Measurements from ENCODE around the gene BCOR.

DNA sequence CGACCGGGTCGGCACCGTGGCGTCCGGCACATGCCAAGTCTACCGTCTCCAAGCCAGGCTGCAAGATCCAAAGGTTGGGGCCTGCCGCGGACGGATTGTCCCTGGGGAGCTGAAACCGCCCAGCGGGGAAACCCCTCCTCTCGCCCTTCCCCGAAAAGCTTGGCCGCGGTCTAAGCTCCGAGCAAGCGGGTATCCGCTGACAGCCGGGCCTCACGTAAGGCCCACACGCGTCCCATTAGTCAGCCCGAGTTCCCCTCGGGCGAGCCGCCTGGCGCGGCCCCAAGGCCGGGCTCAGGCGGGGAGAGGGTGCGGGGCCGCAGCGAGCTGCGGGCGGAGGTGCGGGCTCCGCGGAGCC, 6.8 kb upstream of the BCOR start:
- TF ChIP-seq ARNTL (CRISPR knock-in tag; IDR thresholded peaks at IDR 0.05; ENCODE audit: borderline replicate concordance, low read depth) (no peak), ZNF8 (CRISPR knock-in tag; IDR thresholded peaks at IDR 0.05) (no peak), TCF4 (CRISPR knock-in tag; IDR thresholded peaks at IDR 0.05; ENCODE audit: borderline replicate concordance) (no peak), ISL1 (CRISPR knock-in tag; IDR thresholded peaks at IDR 0.05) (no peak), SNAI2 (CRISPR knock-in tag; IDR thresholded peaks at IDR 0.05) (no peak), PPARA (CRISPR knock-in tag; IDR thresholded peaks at IDR 0.05; ENCODE audit: borderline replicate concordance) (no peak), TOX (CRISPR knock-in tag; IDR thresholded peaks at IDR 0.05; ENCODE audit: borderline replicate concordance) (no peak), RARB (CRISPR knock-in tag; IDR thresholded peaks at IDR 0.05) (no peak), OSR1 (CRISPR knock-in tag; IDR thresholded peaks at IDR 0.05) (no peak), TSHZ2 (CRISPR knock-in tag; IDR thresholded peaks at IDR 0.05) (no peak)
- TF ChIP-seq, protein P1, sequence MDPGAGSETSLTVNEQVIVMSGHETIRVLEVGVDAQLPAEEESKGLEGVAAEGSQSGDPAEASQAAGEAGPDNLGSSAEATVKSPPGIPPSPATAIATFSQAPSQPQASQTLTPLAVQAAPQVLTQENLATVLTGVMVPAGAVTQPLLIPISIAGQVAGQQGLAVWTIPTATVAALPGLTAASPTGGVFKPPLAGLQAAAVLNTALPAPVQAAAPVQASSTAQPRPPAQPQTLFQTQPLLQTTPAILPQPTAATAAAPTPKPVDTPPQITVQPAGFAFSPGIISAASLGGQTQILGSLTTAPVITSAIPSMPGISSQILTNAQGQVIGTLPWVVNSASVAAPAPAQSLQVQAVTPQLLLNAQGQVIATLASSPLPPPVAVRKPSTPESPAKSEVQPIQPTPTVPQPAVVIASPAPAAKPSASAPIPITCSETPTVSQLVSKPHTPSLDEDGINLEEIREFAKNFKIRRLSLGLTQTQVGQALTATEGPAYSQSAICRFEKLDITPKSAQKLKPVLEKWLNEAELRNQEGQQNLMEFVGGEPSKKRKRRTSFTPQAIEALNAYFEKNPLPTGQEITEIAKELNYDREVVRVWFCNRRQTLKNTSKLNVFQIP (CRISPR knock-in tag; IDR thresholded peaks at IDR 0.05; ENCODE audit: borderline replicate concordance, low read depth), result no peak
- TF ChIP-seq, protein P2, sequence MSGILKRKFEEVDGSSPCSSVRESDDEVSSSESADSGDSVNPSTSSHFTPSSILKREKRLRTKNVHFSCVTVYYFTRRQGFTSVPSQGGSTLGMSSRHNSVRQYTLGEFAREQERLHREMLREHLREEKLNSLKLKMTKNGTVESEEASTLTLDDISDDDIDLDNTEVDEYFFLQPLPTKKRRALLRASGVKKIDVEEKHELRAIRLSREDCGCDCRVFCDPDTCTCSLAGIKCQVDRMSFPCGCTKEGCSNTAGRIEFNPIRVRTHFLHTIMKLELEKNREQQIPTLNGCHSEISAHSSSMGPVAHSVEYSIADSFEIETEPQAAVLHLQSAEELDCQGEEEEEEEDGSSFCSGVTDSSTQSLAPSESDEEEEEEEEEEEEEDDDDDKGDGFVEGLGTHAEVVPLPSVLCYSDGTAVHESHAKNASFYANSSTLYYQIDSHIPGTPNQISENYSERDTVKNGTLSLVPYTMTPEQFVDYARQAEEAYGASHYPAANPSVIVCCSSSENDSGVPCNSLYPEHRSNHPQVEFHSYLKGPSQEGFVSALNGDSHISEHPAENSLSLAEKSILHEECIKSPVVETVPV (CRISPR knock-in tag; IDR thresholded peaks at IDR 0.05), result no peak
- TF ChIP-seq, protein P3, sequence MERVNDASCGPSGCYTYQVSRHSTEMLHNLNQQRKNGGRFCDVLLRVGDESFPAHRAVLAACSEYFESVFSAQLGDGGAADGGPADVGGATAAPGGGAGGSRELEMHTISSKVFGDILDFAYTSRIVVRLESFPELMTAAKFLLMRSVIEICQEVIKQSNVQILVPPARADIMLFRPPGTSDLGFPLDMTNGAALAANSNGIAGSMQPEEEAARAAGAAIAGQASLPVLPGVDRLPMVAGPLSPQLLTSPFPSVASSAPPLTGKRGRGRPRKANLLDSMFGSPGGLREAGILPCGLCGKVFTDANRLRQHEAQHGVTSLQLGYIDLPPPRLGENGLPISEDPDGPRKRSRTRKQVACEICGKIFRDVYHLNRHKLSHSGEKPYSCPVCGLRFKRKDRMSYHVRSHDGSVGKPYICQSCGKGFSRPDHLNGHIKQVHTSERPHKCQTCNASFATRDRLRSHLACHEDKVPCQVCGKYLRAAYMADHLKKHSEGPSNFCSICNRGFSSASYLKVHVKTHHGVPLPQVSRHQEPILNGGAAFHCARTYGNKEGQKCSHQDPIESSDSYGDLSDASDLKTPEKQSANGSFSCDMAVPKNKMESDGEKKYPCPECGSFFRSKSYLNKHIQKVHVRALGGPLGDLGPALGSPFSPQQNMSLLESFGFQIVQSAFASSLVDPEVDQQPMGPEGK (CRISPR knock-in tag; IDR thresholded peaks at IDR 0.05; ENCODE audit: borderline replicate concordance), result no peak

Data from SK-N-SH treated with all-trans-retinoic acid at 6 μM for 48 hours (cell line).